CD4-positive, alpha-beta memory T cell (primary cell): ENCODE measurements around the gene SHF. TPM values are rescaled to one million over a fixed set of nuclear protein-coding genes. Genes with fewer than 3 reads are reported as not detected.
A peak's percentile ranks its signal among the peaks of the same experiment; 100 is the strongest.
"Not testable (repeated sequence)": the region's sequence is repeated elsewhere in the genome, so short reads cannot be mapped to it uniquely, and the experiment has no call there.

Experiments used
- CTCF ChIA-PET: fragments of 350-600 bp; sonication (Branson Sonifier 250); formaldehyde crosslinking; loops from one replicate; lab custom pipeline; 2021; ENCODE audit warnings: inconsistent platforms; ENCODE audit not compliant: partially characterized antibody; lab: Charles Lee
- POLR2A ChIA-PET: fragments of 350-600 bp; sonication (Branson Sonifier 250); formaldehyde crosslinking; loops from one replicate; lab custom pipeline; 2021; ENCODE audit not compliant: partially characterized antibody; lab: Charles Lee
- DNase-seq, 5 donors: peaks; one replicate each; pipeline versions ENCODE4 v3.0.0 to v3.0.0-alpha.2; 2020 to 2022; ENCODE audit warnings: mixed read lengths in 1 of 5
- H3K27ac ChIP-seq: one replicate; pipeline ENCODE4 v1.7.0; 2013; ENCODE audit warnings: low read depth, low read length
- H3K27me3 ChIP-seq: 2 replicates; pipeline ENCODE4 v1.7.0; 2013; ENCODE audit warnings: mild to moderate bottlenecking, low read length, moderate library complexity; ENCODE audit not compliant: insufficient read depth
- H3K36me3 ChIP-seq: 2 replicates; pipeline ENCODE4 v1.7.0; 2013; ENCODE audit warnings: mild to moderate bottlenecking, low read length, moderate library complexity; ENCODE audit not compliant: insufficient read depth
- H3K4me1 ChIP-seq: 2 replicates; pipeline ENCODE4 v1.7.0; 2013; ENCODE audit warnings: mild to moderate bottlenecking, low read length, moderate library complexity; ENCODE audit not compliant: insufficient read depth
- H3K4me3 ChIP-seq, 2 donors: one replicate each; pipeline ENCODE4 v1.7.0; 2013; ENCODE audit warnings: low read length in 2 of 2, mild to moderate bottlenecking in 1 of 2
- H3K9me3 ChIP-seq, 2 donors: one replicate each; pipeline ENCODE4 v1.7.0; 2013; ENCODE audit warnings: low read length in 2 of 2, control low read depth in 1 of 2; ENCODE audit not compliant: control insufficient read depth in 1 of 2
- H3K27ac Mint-ChIP-seq, 7 donors: one replicate each; pipeline ENCODE4 v1.8.0; 2020 to 2021; ENCODE audit warnings: mixed read lengths in 7 of 7, mild to moderate bottlenecking in 6 of 7, inconsistent platforms in 3 of 7, moderate library complexity in 3 of 7
- H3K27me3 Mint-ChIP-seq, 2 donors: one replicate each; pipeline ENCODE4 v1.8.0; 2020 to 2021; ENCODE audit warnings: mixed read lengths in 2 of 2
- H3K36me3 Mint-ChIP-seq, 2 donors: one replicate each; pipeline ENCODE4 v1.8.0; 2020 to 2021; ENCODE audit warnings: mixed read lengths in 2 of 2, inconsistent platforms in 1 of 2, mild to moderate bottlenecking in 1 of 2
- H3K4me1 Mint-ChIP-seq, 4 donors: one replicate each; pipeline ENCODE4 v1.8.0; 2020 to 2021; ENCODE audit warnings: mixed read lengths in 4 of 4, mild to moderate bottlenecking in 1 of 4
- H3K4me3 Mint-ChIP-seq, 8 donors: one replicate each; pipeline ENCODE4 v1.8.0; 2020 to 2021; ENCODE audit warnings: mixed read lengths in 8 of 8, mild to moderate bottlenecking in 7 of 8, moderate library complexity in 6 of 8, inconsistent platforms in 3 of 8
- H3K9me3 Mint-ChIP-seq, 8 donors: one replicate each; pipeline ENCODE4 v1.8.0; 2020 to 2021; ENCODE audit warnings: mixed read lengths in 8 of 8, mild to moderate bottlenecking in 5 of 8, inconsistent platforms in 3 of 8, moderate library complexity in 1 of 8
- intact Hi-C: fragments of 100-400 bp; cut with micrococcal nuclease; formaldehyde crosslinking; loops from one replicate; pipeline ENCODE4 v1.15.1; 2023
- polyA plus RNA-seq, 2 donors: library from polyadenylated mRNA; unstranded; fragments of 300-500 nt; fragmentation: Illumina TruSeq; gene quantifications; one replicate each; pipeline ENCODE4 v1.2.3, GENCODE V29; 2021
- total RNA-seq, 2 experiments: library from RNA; stranded (reverse); gene quantifications; one replicate each; pipeline ENCODE4 v1.2.3, GENCODE V29; 2021

Gene SHF
- total RNA-seq (1 to 10 TPM; 5.3 to 6.7 TPM), polyA plus RNA-seq (1 to 10 TPM in 1 of 2 donors, under 1 TPM in 1; 0.66 to 1.7 TPM)

- Mint-ChIP-seq H3K27ac (peak within 1 kb of the TSS; percentile 77 to 95 (median 94)), H3K27me3 (no peaks in the 10 kb centered on the region), H3K4me1 (peaks cover 9 to 23% (median 13%) of the 10 kb centered on the region in 4 donors), H3K4me3 (peak within 1 kb of the TSS; percentile 86 to 97 (median 93)), H3K36me3 (peaks cover 0 to 2% of the 10 kb centered on the region in 2 donors), H3K9me3 (no peaks in the 10 kb centered on the region)
- H3K27ac ChIP-seq: peak within 1 kb of the TSS; percentile 66
- ChIA-PET CTCF (interaction anchor here (1.1 to 5.6 kb wide), 8 partner anchors 8 to 90 kb away, joined by 3 to 30 read pairs (median 4); no protein-coding TSS in a partner anchor), POLR2A (interaction anchor here (0.6 to 15.6 kb wide), 4 partner anchors 12 to 970 kb away, joined by 3 to 201 read pairs (median 5); partner anchors contain the start of gene BLOC1S6)
- H3K27me3 ChIP-seq: no peaks in the 10 kb centered on the region
- peaks cover 7% of the 10 kb centered on the region for H3K4me1 ChIP-seq
- peak; percentile 49 to 78 (median 56) for DNase-seq
- H3K4me3 ChIP-seq: peak within 1 kb of the TSS; percentile 67 to 90
- no peaks in the 10 kb centered on the region for H3K9me3 ChIP-seq
- intact Hi-C loops: loop anchor here (1.0 to 5.0 kb wide), 3 partner anchors 10 to 71 kb away; no protein-coding TSS in a partner anchor
- no peaks in the 10 kb centered on the region for H3K36me3 ChIP-seq
Measured at GRCh38 chr15:45187894-45188830, at the start of gene SHF. SHF (minus strand) TSS chr15:45187966; CDS start chr15:45187951, 15 bp downstream.

- H3K27me3 ChIP-seq, H3K4me1 ChIP-seq, DNase-seq, intact Hi-C loops, H3K27me3 Mint-ChIP-seq, CTCF ChIA-PET, POLR2A ChIA-PET, H3K4me1 Mint-ChIP-seq, H3K27ac ChIP-seq, H3K27ac Mint-ChIP-seq, H3K4me3 ChIP-seq, H3K36me3 ChIP-seq: not testable (repeated sequence)
- H3K9me3 Mint-ChIP-seq: peaks cover 4 to 93% (median 78%) of the 10 kb centered on the region in 8 donors
- peaks cover 5 to 32% of the 10 kb centered on the region in 2 donors for H3K36me3 Mint-ChIP-seq
- H3K4me3 Mint-ChIP-seq: peak overlapping the region in 1 of 8 donors; percentile 25
- peaks cover 0 to 16% of the 10 kb centered on the region in 2 donors for H3K9me3 ChIP-seq
Measured at GRCh38 chr15:45236806-45237205, 49.0 kb upstream of the SHF start.

- no peak overlapping the region for H3K4me3 ChIP-seq
- intact Hi-C loops: no loop called here
- Mint-ChIP-seq H3K4me3 (no peak overlapping the region), H3K9me3 (peaks cover 4 to 76% (median 62%) of the 10 kb centered on the region in 8 donors), H3K27ac (no peak overlapping the region), H3K27me3 (peaks cover 7 to 11% of the 10 kb centered on the region in 2 donors), H3K4me1 (no peaks in the 10 kb centered on the region), H3K36me3 (peaks cover 9 to 31% of the 10 kb centered on the region in 2 donors)
- H3K27ac ChIP-seq: no peak overlapping the region
- peaks cover 0 to 4% of the 10 kb centered on the region in 2 donors for H3K9me3 ChIP-seq
- ChIA-PET CTCF (no interaction called here), POLR2A (no interaction called here)
- no peaks in the 10 kb centered on the region for H3K27me3 ChIP-seq
- H3K4me1 ChIP-seq: no peaks in the 10 kb centered on the region
- DNase-seq: no peak
- no peaks in the 10 kb centered on the region for H3K36me3 ChIP-seq
Measured at GRCh38 chr15:45234562-45235235, 46.9 kb upstream of the SHF start.

GRCh38 chr15:45231864-45232562, 44.2 kb upstream of the SHF start:
- no peaks in the 10 kb centered on the region for H3K27me3 ChIP-seq
- no peak overlapping the region for H3K4me3 Mint-ChIP-seq
- no peak overlapping the region for H3K27ac Mint-ChIP-seq
- H3K9me3 Mint-ChIP-seq: peaks cover 2 to 52% (median 42%) of the 10 kb centered on the region in 8 donors
- H3K27ac ChIP-seq: no peak overlapping the region
- H3K36me3 ChIP-seq: no peaks in the 10 kb centered on the region
- H3K9me3 ChIP-seq: no peaks in the 10 kb centered on the region
- peaks cover 10% of the 10 kb centered on the region in 2 donors for H3K27me3 Mint-ChIP-seq
- no peak for DNase-seq
- ChIA-PET POLR2A (no interaction called here), CTCF (interaction anchor here (1.3 kb wide), 1 partner anchor 69 kb away, joined by 3 read pairs; no protein-coding TSS in a partner anchor)
- H3K36me3 Mint-ChIP-seq: peaks cover 6 to 21% of the 10 kb centered on the region in 2 donors
- H3K4me3 ChIP-seq: no peak overlapping the region
- intact Hi-C loops: no loop called here
- no peaks in the 10 kb centered on the region for H3K4me1 ChIP-seq
- no peaks in the 10 kb centered on the region for H3K4me1 Mint-ChIP-seq

- H3K36me3 Mint-ChIP-seq: peaks cover 4 to 14% of the 10 kb centered on the region in 2 donors
- DNase-seq: no peak
- Histone ChIP-seq H3K27me3 (no peaks in the 10 kb centered on the region), H3K9me3 (no peaks in the 10 kb centered on the region), H3K36me3 (no peaks in the 10 kb centered on the region), H3K4me3 (no peak overlapping the region), H3K4me1 (no peaks in the 10 kb centered on the region), H3K27ac (no peak overlapping the region)
- intact Hi-C loops: no loop called here
- ChIA-PET CTCF (interaction anchor here (1.3 kb wide), 1 partner anchor 68 kb away, joined by 3 read pairs; no protein-coding TSS in a partner anchor), POLR2A (no interaction called here)
- no peak overlapping the region for H3K4me3 Mint-ChIP-seq
- H3K27me3 Mint-ChIP-seq: peaks cover 10 to 13% of the 10 kb centered on the region in 2 donors
- peaks cover 2 to 43% (median 33%) of the 10 kb centered on the region in 8 donors for H3K9me3 Mint-ChIP-seq
- no peaks in the 10 kb centered on the region for H3K4me1 Mint-ChIP-seq
- no peak overlapping the region for H3K27ac Mint-ChIP-seq
Measured at GRCh38 chr15:45231132-45231531, 43.4 kb upstream of the SHF start.

GRCh38 chr15:45230245-45230965, 42.6 kb upstream of the SHF start:
- Mint-ChIP-seq H3K4me3 (no peak overlapping the region), H3K4me1 (no peaks in the 10 kb centered on the region), H3K9me3 (peaks cover 2 to 36% (median 26%) of the 10 kb centered on the region in 8 donors), H3K27me3 (peaks cover 12 to 16% of the 10 kb centered on the region in 2 donors), H3K27ac (no peak overlapping the region), H3K36me3 (peaks cover 4 to 12% of the 10 kb centered on the region in 2 donors)
- Histone ChIP-seq H3K4me1 (no peaks in the 10 kb centered on the region), H3K27ac (no peak overlapping the region), H3K27me3 (no peaks in the 10 kb centered on the region), H3K9me3 (no peaks in the 10 kb centered on the region), H3K4me3 (no peak overlapping the region), H3K36me3 (no peaks in the 10 kb centered on the region)
- no peak for DNase-seq
- ChIA-PET CTCF (no interaction called here), POLR2A (no interaction called here)
- intact Hi-C loops: no loop called here
